HG03432 (cell line): ENCODE measurements around the gene DYDC2.
"Not testable (repeated sequence)": the region's sequence is repeated elsewhere in the genome, so short reads cannot be mapped to it uniquely, and the experiment has no call there.

Source experiments
- ATAC-seq: cut with Tn5 transposase; IDR thresholded peaks from one replicate; pipeline ENCODE4 v1.9.1; 2021; ENCODE audit warnings: mild to moderate bottlenecking, moderate library complexity; ENCODE audit not compliant: unreplicated experiment

Gene DYDC2

GRCh38 chr10:80411681-80412220 lies 55.2 kb downstream of the DYDC2 start:
- no peak for ATAC-seq

GRCh38 chr10:80412486-80412885 lies 55.9 kb downstream of the DYDC2 start:
- ATAC-seq, result no peak

GRCh38 chr10:80413271-80413996 lies 56.9 kb downstream of the DYDC2 start:
- no peak for ATAC-seq

- ATAC-seq, result no peak
Observed at GRCh38 chr10:80414142-80414895, 57.7 kb downstream of the DYDC2 start.

- no peak for ATAC-seq
Observed at GRCh38 chr10:80415734-80416478, 59.3 kb downstream of the DYDC2 start.

- ATAC-seq, result no peak
Observed at GRCh38 chr10:80416479-80417098, 60.0 kb downstream of the DYDC2 start.

GRCh38 chr10:80417256-80417655 lies 60.7 kb downstream of the DYDC2 start:
- ATAC-seq, result not testable (repeated sequence)
